ENCODE results near the gene CRADD.
"Not testable (repeated sequence)": the region's sequence is repeated elsewhere in the genome, so short reads cannot be mapped to it uniquely, and the experiment has no call there.

The CRADD gene

GRCh38 chr12:93677195-93678064 lies at the start of gene CRADD:
Gene CRADD, plus strand, starts transcription at chr12:93677375.
- peak; percentile 95 for DNase-seq

- DNase-seq = no peak
Observed at GRCh38 chr12:93632383-93632782, 44.8 kb upstream of the CRADD start.

DNA sequence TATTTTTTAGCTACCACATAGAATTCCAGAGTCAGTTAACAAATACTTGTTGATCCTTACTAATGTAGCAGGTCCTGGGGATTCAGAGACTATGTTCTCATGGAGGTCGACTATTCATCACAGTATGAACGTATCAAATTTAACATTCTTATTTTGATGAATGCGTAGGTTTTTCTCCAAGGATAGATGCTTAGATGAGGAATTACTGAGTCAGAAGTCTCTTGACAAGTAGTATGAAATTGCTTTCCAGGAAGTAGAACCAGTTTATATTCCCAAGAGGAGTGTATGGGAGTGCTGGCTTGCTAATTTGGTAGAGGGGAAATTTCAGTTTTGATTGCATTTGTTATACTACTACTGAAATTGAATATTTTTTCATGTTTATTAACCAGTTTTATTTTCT lies 42.8 kb upstream of the CRADD start:
- DNase-seq = no peak

GRCh38 chr12:93636708-93637107 lies 40.5 kb upstream of the CRADD start:
- no peak for DNase-seq

DNA sequence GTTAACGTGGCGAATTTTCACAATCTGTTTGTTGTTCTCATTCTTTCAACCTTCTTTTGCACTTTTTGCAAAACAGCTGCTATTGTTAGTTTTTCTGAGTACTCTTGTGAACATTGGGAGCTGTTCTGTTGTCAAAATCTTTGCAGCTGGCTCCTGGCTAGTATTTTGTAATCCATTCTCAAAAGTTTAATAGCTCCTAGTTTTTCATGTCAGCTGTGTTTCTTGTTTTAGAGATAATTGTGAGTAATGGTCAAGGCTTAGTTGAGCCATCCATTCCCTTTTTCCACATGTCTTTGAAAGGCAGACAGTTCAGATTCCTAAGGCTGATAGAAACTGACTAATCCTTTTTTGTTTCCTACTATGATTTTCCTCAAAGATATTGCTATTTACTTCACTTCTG lies 39.1 kb upstream of the CRADD start:
- DNase-seq = no peak

GRCh38 chr12:93638954-93639353 lies 38.2 kb upstream of the CRADD start:
- DNase-seq = no peak

GRCh38 chr12:93639406-93639805 lies 37.8 kb upstream of the CRADD start:
- DNase-seq = no peak

DNA sequence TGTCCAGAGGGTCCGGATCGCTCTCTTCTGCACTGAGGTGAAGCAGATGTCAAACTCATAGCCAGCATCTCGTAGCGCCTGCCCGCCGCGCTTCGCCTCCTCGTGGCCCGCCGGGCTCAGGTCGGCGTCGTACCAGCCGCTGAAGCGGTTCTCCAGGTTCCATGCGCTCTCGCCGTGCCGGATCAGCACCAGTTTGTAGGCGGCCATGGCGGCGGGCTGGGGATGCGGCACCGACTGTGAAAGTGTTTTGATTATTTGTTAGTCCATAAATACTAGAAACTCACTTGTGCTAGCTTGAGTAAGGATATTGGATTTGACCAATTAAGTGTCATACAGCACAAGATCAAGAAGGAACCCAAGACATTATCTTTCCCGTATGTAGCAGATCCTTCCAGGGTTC lies 35.8 kb upstream of the CRADD start:
- not testable (repeated sequence) for DNase-seq

DNA sequence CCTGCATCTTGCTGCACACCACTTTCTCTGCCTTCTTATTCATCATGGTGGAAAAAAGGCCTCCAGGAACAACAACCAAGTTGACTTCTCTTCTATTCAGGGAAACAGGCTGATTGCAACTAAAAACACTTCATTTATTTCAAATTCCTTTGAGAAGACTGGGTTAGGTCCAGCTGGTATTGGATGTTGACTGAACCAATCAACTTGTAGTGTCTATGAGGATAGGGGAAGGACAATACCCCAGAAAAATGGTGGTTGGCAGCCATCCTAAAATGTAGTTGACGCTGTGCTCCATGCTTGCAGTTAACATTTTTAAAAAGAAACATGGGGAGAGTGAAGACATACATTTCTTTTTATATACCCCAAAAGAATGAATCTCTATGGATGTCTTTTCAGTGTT lies 34.4 kb upstream of the CRADD start:
- no peak for DNase-seq

DNA sequence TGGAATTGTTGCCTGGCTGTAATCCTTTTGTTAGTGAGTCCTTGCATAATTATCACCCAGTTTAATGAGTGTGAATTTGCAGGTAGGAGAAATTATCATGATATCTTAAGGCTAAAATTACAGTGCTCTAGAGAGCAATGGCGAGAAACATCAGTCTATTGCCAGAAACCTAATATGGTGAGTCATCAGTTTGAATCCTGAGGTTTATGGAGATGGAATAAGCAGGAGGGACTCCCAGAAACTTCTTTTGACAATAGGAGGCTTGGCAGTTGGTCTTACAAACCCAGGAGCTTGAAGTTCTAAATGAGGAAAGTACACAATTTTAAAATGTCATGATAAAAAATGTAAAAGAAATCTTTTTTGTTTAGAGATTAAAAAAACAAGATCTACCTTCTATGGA lies 31.5 kb upstream of the CRADD start:
- no peak for DNase-seq

DNA sequence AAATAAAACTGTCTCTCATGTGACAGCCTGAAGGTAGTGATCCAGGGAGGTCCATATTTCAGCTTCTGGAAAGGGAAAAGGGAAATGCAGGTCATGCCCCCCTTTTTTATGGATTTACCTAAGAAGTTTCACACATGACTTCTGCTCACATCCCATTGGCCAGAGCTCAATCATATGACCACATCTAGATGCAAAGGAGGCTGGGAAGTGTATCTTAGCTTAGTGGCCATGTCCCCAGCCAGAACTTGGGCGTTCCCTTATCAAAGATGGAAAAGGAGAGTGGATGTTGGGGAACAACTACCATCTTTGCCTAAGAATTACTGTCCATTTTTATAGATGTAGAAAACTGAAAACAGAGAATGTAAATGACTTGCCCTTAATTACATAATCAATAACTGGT lies 26.5 kb upstream of the CRADD start:
- no peak for DNase-seq

DNA sequence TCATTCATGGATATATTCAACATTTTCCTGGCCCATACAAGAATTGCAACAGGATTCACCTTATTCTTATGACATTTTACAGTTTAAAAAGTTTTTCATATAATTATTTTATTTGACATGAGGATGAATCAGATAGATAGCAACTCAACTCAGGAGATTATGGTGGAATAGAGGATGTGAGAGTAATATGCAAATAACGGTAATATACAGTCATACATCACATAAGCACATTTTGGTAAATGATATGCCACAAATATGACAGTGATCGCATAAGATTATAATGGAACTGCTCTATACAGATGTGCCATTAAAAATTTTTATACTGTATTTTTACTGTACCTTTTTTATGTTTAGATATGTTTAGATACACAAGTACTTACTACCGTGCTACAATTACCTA lies 24.1 kb upstream of the CRADD start:
- DNase-seq = no peak

GRCh38 chr12:93653712-93654111 lies 23.5 kb upstream of the CRADD start:
- DNase-seq = no peak

DNA sequence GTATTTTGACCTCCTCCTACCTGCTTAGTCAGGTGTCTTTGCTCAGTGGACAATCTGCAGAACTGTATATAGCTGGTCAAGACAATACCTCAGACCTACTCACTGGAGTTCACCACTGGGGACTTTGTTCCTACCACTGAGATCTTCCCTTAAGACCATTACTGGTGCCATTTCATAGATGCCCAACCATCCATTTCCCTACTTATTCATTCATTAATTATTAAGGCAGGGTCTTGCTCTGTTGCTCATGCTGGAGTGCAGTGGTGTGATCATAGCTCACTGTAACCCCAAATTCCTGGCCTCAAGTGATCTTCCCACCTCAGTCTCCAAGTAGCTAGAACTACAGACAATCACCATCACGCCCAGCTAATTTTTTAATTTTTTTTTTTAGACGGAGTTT lies 22.8 kb upstream of the CRADD start:
- no peak for DNase-seq

GRCh38 chr12:93657071-93657470 lies 20.1 kb upstream of the CRADD start:
- DNase-seq = no peak

DNA sequence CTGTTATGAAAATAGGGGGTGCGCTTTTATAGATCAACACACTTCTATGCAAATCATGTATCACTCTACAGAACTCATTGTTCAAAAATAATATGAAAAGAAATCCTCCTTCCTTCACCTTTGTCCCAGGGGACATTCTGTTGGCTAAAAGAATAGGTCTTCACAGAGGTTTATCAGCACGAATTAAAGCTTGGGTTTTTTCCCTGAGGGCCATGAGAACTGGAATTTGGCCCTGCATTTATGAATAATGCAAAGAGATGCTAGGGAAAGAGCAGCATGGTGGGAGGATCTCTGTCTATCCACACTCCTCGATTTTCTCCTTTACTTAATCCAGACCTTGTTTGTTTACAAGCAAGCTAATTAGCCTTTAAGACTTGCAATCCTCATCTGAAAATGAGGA lies 16.2 kb upstream of the CRADD start:
- no peak for DNase-seq

GRCh38 chr12:93663006-93663728 lies 14.0 kb upstream of the CRADD start:
- peak; percentile 36 for DNase-seq

- no peak for DNase-seq
Observed at GRCh38 chr12:93663729-93664084, 13.5 kb upstream of the CRADD start.

- no peak for DNase-seq
Observed at GRCh38 chr12:93664573-93665138, 12.5 kb upstream of the CRADD start.

DNA sequence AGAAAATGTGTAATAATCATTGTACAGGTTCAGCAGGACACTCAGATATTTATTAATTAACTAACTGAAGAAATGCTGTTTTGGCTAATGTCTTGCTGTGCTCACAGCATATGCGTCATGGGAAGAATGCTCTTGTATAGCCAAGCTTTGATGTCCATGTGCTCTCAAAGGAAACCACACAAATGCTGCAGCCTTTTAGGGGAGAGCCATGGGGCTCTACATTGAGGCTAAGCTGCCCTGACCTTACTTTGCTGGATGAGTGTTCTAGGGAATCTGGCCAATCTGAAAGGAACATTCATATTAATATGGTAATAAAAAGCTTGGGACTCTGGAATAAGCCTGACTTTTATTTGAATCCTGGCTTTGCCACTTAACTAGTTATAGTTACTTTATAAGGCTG lies 9.5 kb upstream of the CRADD start:
- no peak for DNase-seq

DNA sequence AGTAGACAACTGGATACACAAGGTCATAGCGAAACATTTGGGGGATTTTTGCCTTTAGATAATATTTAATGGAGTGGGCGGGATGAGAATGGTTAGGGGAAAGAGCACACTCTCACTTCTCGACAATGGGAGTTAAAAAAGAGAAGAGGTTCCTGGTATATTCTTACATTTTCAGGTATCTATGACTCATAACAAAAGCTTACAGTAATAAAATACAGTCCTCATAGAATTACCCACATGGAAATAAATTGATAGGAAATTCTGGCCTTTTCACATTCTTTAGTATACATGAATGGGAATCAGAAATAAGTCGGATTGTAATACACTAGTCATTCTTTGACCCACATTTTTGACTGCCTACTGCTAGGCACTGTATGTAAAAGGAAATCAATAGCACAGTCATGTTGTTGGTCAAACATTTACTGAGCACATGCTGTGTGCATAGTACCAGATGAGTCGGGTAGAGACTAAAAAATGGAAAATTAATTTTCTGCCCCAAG lies 8.2 kb upstream of the CRADD start:
- no peak for DNase-seq

DNA sequence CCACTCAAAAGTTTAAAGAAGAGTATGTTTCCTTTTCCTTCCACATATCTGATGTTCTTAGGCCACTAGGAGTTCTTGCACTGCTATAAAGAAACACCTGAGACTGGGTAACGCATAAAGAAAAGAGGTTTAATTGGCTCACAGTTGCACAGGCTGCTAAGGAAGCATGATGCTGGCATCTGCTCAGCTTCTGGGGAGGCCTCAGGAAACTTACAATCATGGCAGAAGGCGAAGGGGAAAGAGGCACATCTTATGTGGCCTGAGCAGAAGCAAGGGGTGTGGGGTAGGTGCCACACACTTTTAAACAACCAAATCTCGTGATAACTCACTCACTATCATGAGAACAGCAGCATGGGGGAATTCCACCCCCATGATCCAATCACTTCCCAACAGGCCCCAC lies 7.7 kb upstream of the CRADD start:
- no peak for DNase-seq

DNA sequence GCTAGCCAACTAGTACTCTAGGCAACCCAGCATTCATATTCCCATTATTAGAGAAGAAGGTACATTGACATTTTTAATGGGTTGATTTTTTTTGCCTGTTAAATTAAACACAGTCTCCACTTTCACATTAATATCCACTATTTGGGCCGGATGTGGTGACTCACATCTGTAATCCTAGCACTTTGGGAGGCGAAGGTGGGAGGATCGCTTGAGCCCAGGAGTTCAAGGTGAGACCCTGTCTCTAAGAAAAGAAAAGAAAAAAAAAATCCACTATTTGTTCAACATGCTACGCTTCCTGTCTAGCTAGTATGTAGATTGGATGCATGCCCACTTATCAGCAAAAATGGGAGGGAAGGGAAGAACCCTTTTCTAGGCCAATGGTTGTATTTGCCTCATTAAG lies 7.1 kb upstream of the CRADD start:
- DNase-seq = no peak

DNA sequence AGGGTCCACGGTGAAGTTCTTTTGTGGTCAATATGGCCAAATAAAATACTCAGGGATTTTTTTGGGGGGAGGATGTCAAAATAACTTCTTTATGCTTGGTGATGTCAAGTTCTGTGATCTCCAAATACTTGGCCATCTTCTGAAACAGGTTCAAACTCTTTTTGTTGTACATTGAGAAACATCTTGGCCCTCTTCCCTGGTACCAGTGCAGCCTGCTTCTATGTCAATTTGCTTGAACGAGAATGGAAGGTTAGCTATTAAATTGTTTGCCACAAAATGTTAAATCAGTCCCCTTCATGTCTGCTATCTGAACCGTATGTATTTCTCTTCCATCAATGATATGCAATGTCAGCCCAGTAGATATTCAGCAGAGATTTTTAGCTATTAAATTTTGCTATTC lies 6.1 kb upstream of the CRADD start:
- DNase-seq = no peak
